RPMI7951 (cell line): Measurements from ENCODE around the gene PAX2. TPM values are rescaled to one million over a fixed set of nuclear protein-coding genes. Genes with fewer than 3 reads are reported as not detected.

Experiments
- DNase-seq: peaks from one replicate; pipeline ENCODE4 v3.0.0-alpha.2; 2012; ENCODE audit warnings: low read depth
- total RNA-seq: library from RNA; depleted of rRNA; stranded (reverse); fragments of >200 nt; shearing (Covaris generic); gene quantifications from 2 replicates; pipeline ENCODE4 v1.2.3, GENCODE V29; 2014

PAX2 gene
- total RNA-seq, 1 experiment from 2014 or later = not detected

GRCh38 chr10:100751211-100751933, 6.0 kb downstream of the PAX2 start:
- DNase-seq = no peak

GRCh38 chr10:100755821-100756220, 10.4 kb downstream of the PAX2 start:
- DNase-seq = no peak

GRCh38 chr10:100759331-100759730, 13.9 kb downstream of the PAX2 start:
- no peak for DNase-seq

- no peak for DNase-seq
These were observed 15.3 kb downstream of the PAX2 start for GRCh38 chr10:100760726-100761125.

- DNase-seq = no peak
These were observed 15.8 kb downstream of the PAX2 start for GRCh38 chr10:100761191-100761590.

GRCh38 chr10:100763043-100763747, 17.8 kb downstream of the PAX2 start:
- no peak for DNase-seq

- no peak for DNase-seq
These were observed 21.5 kb downstream of the PAX2 start for GRCh38 chr10:100766693-100767421.

GRCh38 chr10:100767422-100767775, 22.0 kb downstream of the PAX2 start:
- no peak for DNase-seq

- no peak for DNase-seq
These were observed 24.1 kb downstream of the PAX2 start for GRCh38 chr10:100769481-100769880.

- no peak for DNase-seq
These were observed 28.3 kb downstream of the PAX2 start for GRCh38 chr10:100773646-100774045.

- DNase-seq = no peak
These were observed 28.8 kb downstream of the PAX2 start for GRCh38 chr10:100774223-100774622.

- DNase-seq = no peak
These were observed 29.5 kb downstream of the PAX2 start for GRCh38 chr10:100774876-100775275.

GRCh38 chr10:100775386-100775785, 30.0 kb downstream of the PAX2 start:
- peak; percentile 77 for DNase-seq

GRCh38 chr10:100775871-100776270, 30.5 kb downstream of the PAX2 start:
- no peak for DNase-seq

GRCh38 chr10:100776671-100777070, 31.3 kb downstream of the PAX2 start:
- no peak for DNase-seq

- DNase-seq = no peak
These were observed 33.9 kb downstream of the PAX2 start for GRCh38 chr10:100779329-100779728.

- no peak for DNase-seq
These were observed 34.9 kb downstream of the PAX2 start for GRCh38 chr10:100780324-100780723.

- DNase-seq = no peak
These were observed 35.8 kb downstream of the PAX2 start for GRCh38 chr10:100781145-100781665.

GRCh38 chr10:100782461-100783244, 37.3 kb downstream of the PAX2 start:
- no peak for DNase-seq

GRCh38 chr10:100784126-100784525, 38.7 kb downstream of the PAX2 start:
- no peak for DNase-seq

- no peak for DNase-seq
These were observed 41.2 kb downstream of the PAX2 start for GRCh38 chr10:100786591-100786990.
